Hepatocyte (in vitro differentiated cells): ENCODE data around the gene PIEZO1.

Experiments
- CTCF ChIP-seq: fragments of 200-600 bp; sonication (generic); IDR thresholded peaks from 2 replicates; pipeline ENCODE4 v1.5.1; 2016; ENCODE audit warnings: antibody characterized with exemption, mild to moderate bottlenecking; ENCODE audit not compliant: poor library complexity
- EZH2 ChIP-seq: fragments of 200-600 bp; sonication (generic); IDR thresholded peaks from 2 replicates; pipeline ENCODE4 v1.6.1; 2016; ENCODE audit warnings: antibody characterized with exemption, mild to moderate bottlenecking, borderline replicate concordance

- TF ChIP-seq CTCF (no peak), EZH2 (no peak)
Measured at GRCh38 chr16:88665570-88665969, 119.5 kb downstream of the PIEZO1 start.
